ENCODE results near the gene GORAB.

- TF ChIP-seq, protein P1, sequence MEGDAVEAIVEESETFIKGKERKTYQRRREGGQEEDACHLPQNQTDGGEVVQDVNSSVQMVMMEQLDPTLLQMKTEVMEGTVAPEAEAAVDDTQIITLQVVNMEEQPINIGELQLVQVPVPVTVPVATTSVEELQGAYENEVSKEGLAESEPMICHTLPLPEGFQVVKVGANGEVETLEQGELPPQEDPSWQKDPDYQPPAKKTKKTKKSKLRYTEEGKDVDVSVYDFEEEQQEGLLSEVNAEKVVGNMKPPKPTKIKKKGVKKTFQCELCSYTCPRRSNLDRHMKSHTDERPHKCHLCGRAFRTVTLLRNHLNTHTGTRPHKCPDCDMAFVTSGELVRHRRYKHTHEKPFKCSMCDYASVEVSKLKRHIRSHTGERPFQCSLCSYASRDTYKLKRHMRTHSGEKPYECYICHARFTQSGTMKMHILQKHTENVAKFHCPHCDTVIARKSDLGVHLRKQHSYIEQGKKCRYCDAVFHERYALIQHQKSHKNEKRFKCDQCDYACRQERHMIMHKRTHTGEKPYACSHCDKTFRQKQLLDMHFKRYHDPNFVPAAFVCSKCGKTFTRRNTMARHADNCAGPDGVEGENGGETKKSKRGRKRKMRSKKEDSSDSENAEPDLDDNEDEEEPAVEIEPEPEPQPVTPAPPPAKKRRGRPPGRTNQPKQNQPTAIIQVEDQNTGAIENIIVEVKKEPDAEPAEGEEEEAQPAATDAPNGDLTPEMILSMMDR (conservative IDR thresholded peaks at IDR 0.05; ENCODE audit: low read depth, low read length): no peak
- TF ChIP-seq EZH2 (IDR thresholded peaks at IDR 0.05; ENCODE audit: borderline replicate concordance, low read depth, low read length, poor library complexity, severe bottlenecking): no peak
Measured at GRCh38 chr1:170495006-170495405, 37.0 kb upstream of the GORAB start.

Data from A673 (cell line).